ENCODE data around the gene CHMP2A. TPM values are rescaled to one million over a fixed set of nuclear protein-coding genes. Genes with fewer than 3 reads are reported as not detected.

CHMP2A gene
- total RNA-seq, 2 experiments from 2014 or later = 72.7 to 101 TPM

DNA sequence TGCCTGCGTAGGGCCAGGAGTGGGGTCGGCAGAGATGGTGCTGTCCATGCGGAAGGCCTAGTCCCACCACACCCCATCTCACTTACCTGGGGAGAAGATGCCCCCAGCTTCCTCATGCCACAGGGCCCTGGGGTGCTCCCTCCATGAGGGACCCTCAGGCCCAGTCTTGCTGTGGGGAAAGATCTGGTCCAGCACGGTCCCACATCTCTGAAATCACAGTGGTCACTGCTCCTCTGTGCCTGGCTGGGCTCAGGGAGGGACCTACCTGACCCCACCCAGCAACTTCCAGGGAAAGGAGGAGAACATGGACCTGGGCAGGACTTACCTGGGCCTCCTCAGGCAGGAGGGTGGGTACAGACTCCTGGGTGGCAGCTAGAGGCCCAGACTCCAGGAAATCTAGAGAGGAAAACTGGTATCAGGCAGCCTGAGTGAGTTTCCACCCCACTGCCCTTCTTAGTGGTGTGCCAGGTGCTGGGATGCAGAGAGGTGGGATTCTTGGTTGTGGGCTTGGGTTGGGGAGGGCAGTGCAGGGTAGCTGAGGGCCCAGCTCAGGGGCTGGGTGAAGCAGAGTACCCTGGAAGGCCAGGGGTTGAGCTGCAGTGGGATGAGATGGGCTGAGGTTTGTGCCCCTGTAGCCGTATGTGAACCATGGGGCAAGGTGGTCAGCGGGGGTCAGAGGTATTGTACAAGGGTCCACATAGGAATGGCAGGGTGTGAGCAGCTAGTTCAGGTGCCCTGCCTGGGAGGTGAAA, 14.5 kb upstream of the CHMP2A start:
- Histone ChIP-seq H3K27ac (ENCODE audit: low read depth, low read length, poor library complexity, severe bottlenecking) (no peak overlapping the region), H3K9me3 (ENCODE audit: low read length) (no peaks in the 10 kb centered on the region), H3K79me2 (ENCODE audit: insufficient read depth, low read depth, low read length) (no peaks in the 10 kb centered on the region), H2AFZ (ENCODE audit: low read length) (no peak overlapping the region), H3K36me3 (ENCODE audit: insufficient read depth, low read length) (peaks cover 33% of the 10 kb centered on the region; the same call in 1 of the 2 replicates), H3K4me3 (ENCODE audit: low read depth, low read length, poor library complexity, severe bottlenecking) (no peak overlapping the region), H3K4me1 (ENCODE audit: insufficient read depth, low read length, poor library complexity, severe bottlenecking) (peaks cover 19% of the 10 kb centered on the region), H3K9me2 (ENCODE audit: insufficient read depth, low read length) (no peaks in the 10 kb centered on the region), H4K20me1 (ENCODE audit: insufficient read depth, low read length) (no peaks in the 10 kb centered on the region), H3K4me2 (ENCODE audit: low read length) (no peak overlapping the region)
- CTCF ChIA-PET (ENCODE audit: unreplicated experiment) = no interaction called here
- DNase-seq (ENCODE audit: low spot score) = no peak
- POLR2A ChIA-PET = no interaction called here
- BruUV-seq (replicated peaks) = no TSS peak
- intact Hi-C loops (cut with micrococcal nuclease; ENCODE audit: unreplicated experiment) = no loop called here
- TF ChIP-seq, protein P1, sequence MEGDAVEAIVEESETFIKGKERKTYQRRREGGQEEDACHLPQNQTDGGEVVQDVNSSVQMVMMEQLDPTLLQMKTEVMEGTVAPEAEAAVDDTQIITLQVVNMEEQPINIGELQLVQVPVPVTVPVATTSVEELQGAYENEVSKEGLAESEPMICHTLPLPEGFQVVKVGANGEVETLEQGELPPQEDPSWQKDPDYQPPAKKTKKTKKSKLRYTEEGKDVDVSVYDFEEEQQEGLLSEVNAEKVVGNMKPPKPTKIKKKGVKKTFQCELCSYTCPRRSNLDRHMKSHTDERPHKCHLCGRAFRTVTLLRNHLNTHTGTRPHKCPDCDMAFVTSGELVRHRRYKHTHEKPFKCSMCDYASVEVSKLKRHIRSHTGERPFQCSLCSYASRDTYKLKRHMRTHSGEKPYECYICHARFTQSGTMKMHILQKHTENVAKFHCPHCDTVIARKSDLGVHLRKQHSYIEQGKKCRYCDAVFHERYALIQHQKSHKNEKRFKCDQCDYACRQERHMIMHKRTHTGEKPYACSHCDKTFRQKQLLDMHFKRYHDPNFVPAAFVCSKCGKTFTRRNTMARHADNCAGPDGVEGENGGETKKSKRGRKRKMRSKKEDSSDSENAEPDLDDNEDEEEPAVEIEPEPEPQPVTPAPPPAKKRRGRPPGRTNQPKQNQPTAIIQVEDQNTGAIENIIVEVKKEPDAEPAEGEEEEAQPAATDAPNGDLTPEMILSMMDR (conservative IDR thresholded peaks at IDR 0.05; ENCODE audit: low read length) = no peak

DNA sequence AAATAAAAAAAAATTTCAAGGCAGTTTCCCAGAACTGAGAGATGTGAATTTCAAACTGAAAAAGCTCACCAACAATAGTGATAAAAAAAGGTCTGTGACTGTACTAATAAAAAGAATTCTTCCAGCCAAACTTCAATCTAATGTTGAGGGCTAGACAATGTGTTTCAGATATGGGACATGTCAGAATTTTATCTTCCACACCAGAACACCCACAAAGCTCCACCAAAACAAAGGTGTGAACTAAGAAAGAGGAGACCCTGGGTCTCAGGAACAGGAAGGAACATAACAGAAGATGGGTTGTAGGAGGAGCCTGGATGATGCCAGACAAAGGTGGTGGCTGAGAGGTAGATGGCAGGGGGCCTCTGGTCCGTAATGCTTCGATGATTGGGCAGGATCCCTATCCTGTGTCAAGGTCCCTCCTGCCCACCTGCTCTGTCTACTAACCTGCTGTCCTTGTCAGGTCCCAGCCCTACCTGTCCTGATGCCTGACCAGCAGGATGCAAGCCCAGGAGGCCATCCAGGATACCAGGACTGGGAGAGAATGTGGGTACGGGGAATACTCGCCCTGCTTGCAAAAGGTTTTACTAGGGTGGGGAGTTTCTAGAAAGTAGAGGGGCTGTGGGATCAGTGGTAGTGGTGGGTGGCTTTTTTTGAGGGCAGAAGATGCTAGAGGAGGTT, 13.7 kb upstream of the CHMP2A start:
- no TSS peak for BruUV-seq (replicated peaks)
- H3K27ac ChIP-seq (ENCODE audit: low read depth, low read length, poor library complexity, severe bottlenecking) = no peak overlapping the region
- no peaks in the 10 kb centered on the region for H3K79me2 ChIP-seq (ENCODE audit: insufficient read depth, low read depth, low read length)
- H3K9me3 ChIP-seq (ENCODE audit: low read length) = no peaks in the 10 kb centered on the region
- H2AFZ ChIP-seq (ENCODE audit: low read length) = no peak overlapping the region
- H3K4me2 ChIP-seq (ENCODE audit: low read length) = no peak overlapping the region
- H3K36me3 ChIP-seq (ENCODE audit: insufficient read depth, low read length) = peaks cover 33% of the 10 kb centered on the region; the same call in 1 of the 2 replicates
- H3K4me1 ChIP-seq (ENCODE audit: insufficient read depth, low read length, poor library complexity, severe bottlenecking) = peaks cover 15% of the 10 kb centered on the region
- no peaks in the 10 kb centered on the region for H4K20me1 ChIP-seq (ENCODE audit: insufficient read depth, low read length)
- ChIA-PET CTCF (ENCODE audit: unreplicated experiment) (no interaction called here), POLR2A (no interaction called here)
- H3K9me2 ChIP-seq (ENCODE audit: insufficient read depth, low read length) = no peaks in the 10 kb centered on the region
- TF ChIP-seq EZH2phosphoT487 (IDR thresholded peaks at IDR 0.05; ENCODE audit: borderline replicate concordance, low read depth, low read length) = no peak
- DNase-seq (ENCODE audit: low spot score) = no peak
- intact Hi-C loops (cut with micrococcal nuclease; ENCODE audit: unreplicated experiment) = no loop called here
- no peak overlapping the region for H3K4me3 ChIP-seq (ENCODE audit: low read depth, low read length, poor library complexity, severe bottlenecking)

DNA sequence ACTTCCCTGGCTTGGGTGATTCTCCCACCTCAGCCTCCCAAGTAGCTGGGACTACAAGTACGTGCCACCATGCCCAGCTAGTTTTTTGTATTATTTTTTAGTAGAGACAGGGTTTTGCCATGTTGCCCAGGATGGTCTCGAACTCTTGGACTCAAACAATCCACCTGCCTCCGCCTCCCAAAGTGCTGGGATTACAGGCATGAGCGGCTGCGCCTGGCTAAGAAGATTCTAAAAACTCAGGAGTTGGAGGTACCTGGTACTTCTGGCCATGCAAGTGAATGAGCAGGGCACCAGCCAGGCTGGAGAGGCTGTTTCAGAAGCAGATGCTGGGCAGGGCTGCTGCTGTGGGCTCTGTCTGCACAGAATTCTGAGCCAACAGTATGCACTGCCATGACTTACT, 12.1 kb upstream of the CHMP2A start:
- no peaks in the 10 kb centered on the region for H3K9me3 ChIP-seq (ENCODE audit: low read length)
- intact Hi-C loops (cut with micrococcal nuclease; ENCODE audit: unreplicated experiment) = no loop called here
- peaks cover 20% of the 10 kb centered on the region for H3K4me1 ChIP-seq (ENCODE audit: insufficient read depth, low read length, poor library complexity, severe bottlenecking)
- POLR2A ChIA-PET = no interaction called here
- H3K4me3 ChIP-seq (ENCODE audit: low read depth, low read length, poor library complexity, severe bottlenecking) = no peak overlapping the region
- no peak overlapping the region for H3K27ac ChIP-seq (ENCODE audit: low read depth, low read length, poor library complexity, severe bottlenecking)
- peaks cover 34% of the 10 kb centered on the region; the same call in 1 of the 2 replicates for H3K36me3 ChIP-seq (ENCODE audit: insufficient read depth, low read length)
- DNase-seq (ENCODE audit: low spot score) = no peak
- H3K79me2 ChIP-seq (ENCODE audit: insufficient read depth, low read depth, low read length) = no peaks in the 10 kb centered on the region
- TF ChIP-seq, protein P1 (conservative IDR thresholded peaks at IDR 0.05; ENCODE audit: low read length) = no peak
- no peak for TF ChIP-seq EZH2phosphoT487 (IDR thresholded peaks at IDR 0.05; ENCODE audit: borderline replicate concordance, low read depth, low read length)
- H4K20me1 ChIP-seq (ENCODE audit: insufficient read depth, low read length) = no peaks in the 10 kb centered on the region
- CTCF ChIA-PET (ENCODE audit: unreplicated experiment) = no interaction called here
- H2AFZ ChIP-seq (ENCODE audit: low read length) = no peak overlapping the region
- BruUV-seq (replicated peaks) = no TSS peak
- H3K4me2 ChIP-seq (ENCODE audit: low read length) = no peak overlapping the region
- no peaks in the 10 kb centered on the region for H3K9me2 ChIP-seq (ENCODE audit: insufficient read depth, low read length)

Data from OCI-LY7 (cell line).